GM21576 (cell line): Measurements from ENCODE around the gene ZNRF3.

Experiments
- ATAC-seq: cut with Tn5 transposase; IDR thresholded peaks from one replicate; pipeline ENCODE4 v1.9.1; 2021; ENCODE audit warnings: mild to moderate bottlenecking, moderate library complexity; ENCODE audit not compliant: unreplicated experiment

ZNRF3 gene

DNA sequence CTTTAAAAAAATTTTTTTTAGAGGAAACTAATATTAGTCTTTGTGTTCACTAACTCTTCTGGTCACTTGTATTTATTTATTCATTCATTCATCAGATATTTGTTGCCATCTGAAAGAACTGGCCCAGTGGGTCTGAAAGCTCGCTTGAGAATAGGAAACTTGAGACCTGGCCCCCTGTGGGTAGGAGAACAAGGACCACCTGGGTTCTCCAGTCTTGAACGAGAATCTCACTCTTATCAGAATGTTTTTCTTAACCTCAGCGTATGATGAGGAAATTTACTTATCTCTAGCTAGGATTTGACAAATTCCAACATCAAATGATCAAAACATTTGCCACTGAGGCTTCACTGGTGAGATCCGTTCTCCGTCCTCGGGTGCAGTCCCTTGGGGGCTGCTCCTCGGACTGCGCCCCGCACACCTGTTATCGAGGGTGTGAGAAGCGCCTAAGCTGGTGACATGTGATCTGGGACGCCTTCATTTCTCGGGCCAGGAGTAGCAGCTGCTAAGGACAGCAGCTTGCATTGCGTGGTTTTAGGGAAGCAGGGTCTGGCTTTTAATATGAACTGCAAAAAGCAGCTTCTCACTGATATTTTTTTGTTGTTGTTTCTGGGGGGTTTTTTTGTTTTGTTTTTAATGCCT, 171.9 kb downstream of the ZNRF3 start:
- no peak for ATAC-seq

DNA sequence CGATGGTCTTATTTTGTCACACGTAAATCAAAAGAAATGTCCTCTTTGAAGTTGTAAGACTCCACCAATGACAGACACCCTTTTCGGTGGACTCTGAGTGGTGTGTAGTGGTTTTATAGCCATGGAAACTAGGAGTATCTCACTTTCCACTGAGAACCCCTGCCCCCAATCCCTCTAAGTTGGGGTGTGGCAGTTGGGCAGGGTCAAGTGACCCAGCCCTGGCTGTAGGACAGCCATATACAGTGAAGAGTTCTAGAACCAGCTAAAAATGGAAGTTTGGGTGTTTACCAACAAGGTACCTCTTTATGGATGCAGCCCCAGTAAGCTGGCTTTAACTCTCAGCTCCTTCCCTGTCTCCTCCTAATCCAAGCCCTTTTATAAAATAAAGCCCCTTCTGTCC, 173.1 kb downstream of the ZNRF3 start:
- ATAC-seq: no peak

DNA sequence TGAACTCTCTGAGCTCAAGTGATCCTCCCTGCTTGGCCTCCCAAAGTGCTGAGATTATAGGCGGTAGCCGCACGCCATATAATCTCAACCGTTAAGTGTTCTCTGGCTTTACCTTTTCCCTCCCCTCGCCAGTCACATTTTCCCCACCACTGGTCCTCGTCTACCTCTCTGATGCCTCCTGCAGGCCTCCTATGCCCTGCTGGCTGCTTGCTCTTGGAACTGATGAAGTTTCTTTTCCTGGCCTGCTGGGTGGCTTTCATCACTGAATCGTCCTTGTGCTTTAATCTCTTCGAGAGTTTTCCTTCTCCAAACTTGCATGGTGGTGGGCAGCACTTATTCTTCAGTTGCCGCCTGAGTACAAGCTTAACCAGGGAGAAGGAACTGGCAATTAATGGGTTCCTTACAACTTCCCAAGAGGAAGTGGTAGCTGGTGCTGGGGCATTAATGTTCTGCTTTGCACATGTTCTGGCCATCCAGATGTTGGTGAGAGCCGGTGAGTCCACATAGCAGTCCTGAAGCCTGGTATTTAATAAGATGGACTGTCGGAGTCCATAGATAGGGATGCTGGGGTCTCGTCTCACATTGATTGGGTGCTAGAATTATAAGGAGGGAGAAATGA, 177.0 kb downstream of the ZNRF3 start:
- ATAC-seq: no peak

DNA sequence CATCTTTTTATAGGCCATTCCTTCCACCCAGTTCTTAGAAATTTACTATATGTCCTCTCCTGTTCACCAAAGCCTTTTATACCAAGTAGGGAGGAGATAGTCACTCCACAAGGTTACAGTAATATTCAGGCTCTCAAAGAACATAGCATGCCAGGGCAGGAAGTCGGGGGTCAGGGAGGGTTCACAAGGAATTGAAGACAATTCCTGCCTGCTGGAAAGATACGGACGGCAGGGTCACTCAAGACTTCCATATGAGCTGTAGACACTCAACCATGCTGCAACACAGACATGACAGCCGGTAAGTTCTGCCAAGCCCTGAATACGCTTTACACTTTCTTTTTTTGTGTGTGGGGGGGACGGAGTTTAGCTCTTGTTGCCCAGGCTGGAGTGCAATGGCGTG, 177.6 kb downstream of the ZNRF3 start:
- no peak for ATAC-seq

DNA sequence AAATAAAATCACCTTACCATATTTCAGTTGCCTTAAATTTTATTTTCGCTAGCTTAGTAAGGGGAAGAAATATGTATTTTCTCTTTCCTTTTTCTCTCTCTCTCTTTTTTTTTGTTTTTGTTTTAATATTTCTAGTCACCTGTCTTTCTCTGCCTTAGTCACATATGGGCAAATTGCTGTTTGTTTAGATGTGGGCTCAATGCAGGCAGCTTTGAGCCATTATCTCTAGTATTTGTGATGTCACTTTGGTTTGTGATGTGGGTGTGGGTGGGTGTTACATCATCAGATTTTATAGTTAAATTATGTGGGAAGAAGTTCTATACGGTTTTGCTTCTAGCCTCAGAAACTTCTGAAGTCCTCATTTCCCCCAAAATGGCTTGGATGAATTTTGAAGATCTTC, 178.4 kb downstream of the ZNRF3 start, which contains the start of gene C22orf31:
Gene C22orf31, minus strand, starts transcription at position 59 of the 400 bp plus-strand sequence. Its CDS starts 39 bp downstream, at position 20.
- ATAC-seq: no peak

DNA sequence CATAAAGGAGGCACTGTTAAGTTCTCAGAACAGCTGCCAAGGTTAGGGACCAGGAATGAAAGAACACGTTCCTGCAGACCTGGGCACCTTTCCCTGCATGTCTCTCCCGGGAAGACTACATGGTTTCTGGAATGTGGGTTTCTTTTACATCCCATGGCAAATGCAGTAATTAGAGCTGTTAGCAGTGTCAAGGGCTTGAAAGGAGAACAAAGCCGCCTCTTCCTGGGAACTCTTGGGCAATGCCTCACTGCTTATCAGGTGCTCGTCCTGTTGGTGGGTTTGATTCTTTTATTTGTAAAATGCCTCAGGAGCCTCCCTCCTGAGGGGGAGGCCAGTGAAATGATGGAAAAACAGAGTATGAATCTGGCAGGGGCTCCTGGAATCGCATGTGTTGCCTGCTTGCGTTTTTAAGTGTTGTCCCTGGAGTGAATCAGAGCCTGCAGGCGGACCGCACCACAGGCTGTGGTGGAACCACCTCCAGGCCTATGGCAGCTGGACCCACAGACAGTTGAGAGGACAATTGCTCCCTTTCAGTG, 179.0 kb downstream of the ZNRF3 start:
- ATAC-seq: no peak

DNA sequence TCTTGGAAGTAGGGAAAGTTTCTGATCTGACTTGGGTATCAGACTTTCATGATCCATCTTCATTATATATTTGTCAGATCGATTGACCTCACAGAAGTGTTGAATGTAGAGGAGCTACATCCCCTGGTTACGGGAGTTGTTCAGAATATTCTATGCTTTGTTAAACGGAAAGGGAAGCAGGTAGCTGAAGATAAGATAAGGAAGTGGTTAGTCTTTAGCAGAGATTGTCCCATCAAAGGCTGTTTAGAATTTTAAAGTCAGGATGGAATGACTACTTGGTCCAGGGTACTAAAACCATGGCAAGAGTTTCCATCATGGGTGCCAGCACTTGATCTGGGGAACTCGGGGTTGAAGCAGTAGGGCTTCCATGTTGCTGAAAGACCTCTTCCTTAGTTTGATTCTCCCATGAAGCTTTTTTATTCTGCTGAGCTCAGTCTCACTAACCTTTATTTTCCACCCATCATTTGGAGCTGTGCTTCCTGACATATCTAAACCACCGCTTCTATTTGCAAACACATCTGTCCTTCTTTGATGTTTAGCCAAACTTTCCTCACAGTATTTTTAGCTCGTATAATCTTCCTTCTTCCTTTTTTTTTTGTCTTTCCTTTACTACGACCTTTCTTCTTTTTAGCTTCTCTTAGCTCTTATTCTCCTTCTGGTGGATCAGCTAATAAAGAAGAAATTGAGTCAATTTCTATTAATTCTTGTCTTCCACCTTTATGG, 182.3 kb downstream of the ZNRF3 start:
- ATAC-seq: no peak

DNA sequence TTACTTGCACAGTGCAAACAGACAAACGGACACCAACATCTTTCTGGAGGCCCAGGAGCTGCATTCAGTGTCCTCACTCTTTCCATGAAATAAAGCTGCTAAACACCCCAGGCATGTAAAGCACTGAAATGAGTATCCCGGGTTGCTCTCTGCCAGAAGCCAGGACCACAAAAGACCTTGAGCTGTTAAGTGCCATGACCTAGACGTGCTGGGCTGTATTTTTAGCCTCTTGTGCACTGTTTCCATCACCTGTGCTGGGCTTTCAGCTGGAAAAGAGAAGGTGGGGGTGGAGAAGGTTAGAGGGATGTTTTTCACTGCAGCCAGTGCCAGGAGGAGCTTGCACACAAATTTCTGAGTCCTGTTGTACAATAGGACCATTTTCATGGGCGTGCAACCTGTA, 186.1 kb downstream of the ZNRF3 start:
- no peak for ATAC-seq

DNA sequence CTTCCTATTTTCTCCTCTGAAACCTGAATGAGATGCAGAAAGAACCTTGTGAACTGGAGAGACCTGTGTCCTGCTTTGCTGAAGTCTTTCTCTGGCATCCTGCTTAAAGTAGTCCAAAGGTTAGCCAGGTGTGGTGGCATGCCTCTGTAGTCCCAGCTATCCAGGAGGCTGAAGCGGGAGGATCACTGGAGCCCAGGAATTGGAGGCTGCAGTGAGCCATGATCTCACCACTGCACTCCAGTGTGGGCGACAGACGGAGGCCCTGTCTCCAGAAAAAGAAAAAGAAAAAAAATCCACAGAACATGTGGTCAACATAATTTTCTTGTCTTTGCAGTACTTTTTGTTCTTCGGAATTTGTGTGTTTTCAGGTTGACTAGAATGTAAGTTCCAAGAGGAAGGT, 187.1 kb downstream of the ZNRF3 start:
- no peak for ATAC-seq

DNA sequence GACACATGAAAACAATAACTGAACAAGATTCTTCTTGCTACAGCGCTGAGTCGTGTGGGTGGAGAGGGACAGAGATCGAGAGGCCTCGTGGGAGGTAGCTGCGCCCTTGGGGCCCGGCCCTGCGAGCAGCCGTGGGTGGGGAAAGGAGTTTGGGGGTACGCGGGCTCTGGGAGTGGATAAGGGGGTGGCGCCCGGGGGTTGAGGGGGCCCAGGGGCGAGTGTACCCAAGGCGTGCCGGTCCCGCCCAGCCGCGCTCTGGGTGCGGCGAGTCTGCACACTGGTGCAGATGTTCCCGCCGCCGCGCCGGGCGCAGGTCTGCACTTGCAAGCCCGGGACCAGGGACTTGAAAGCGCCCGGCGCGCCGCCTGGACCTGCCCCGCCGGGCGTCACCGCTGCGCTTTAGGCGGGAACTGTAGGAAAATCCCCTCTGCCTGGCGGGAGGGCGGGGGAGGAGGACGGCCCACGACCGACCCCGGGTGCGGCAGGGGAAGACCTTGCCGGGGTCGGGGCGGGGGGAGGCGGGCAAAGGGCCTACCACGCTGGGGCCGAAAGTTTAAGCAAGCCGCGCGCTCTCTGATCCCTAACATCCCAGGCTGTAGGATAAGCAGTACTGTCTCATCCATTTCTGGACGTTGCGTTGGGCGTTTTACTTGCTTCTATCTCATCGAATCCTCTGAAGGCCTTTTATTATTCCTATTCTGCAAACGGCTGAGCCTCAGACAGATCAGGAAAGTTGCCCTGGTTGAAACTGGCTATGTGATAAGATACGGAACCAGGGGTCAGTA, 188.1 kb downstream of the ZNRF3 start:
- no peak for ATAC-seq

DNA sequence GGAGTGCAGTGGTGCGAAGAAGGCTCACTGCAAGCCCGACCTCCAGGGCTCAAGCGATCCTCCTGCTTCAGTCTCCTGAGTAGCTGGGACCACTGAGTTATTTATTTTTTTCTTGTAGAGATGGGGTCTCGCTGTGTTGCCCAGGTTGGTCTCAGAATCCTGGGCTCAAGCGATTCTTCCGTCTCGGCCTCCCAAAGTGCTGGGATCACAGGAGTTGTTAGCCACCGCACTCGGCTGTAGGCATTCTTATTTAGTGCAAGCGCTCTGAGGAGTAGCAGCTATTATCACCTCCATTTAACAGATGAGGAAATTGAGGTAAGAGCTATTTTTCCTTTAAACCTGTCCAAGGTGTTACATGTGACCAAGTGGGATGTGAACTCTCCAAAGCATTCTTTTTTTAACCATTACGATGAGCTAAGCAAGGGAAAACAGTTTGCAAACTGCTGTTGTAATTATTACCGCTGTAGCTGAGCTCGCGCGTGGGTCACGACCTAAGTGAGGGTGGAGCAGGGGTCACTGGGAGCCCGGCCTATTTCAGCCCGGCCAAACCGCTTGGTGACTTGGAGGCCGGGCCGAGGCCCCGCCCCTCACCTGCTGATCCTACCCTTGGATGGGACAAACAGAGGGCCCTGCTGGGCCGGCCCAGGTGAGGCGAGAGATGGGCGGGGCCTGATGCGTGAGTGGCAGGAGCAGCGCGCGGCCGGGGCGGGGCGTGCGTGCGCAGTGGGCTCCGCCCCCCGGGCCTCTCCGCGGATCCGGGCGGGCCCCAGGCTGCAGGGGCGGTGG, 189.0 kb downstream of the ZNRF3 start:
- ATAC-seq: peak; percentile 83

DNA sequence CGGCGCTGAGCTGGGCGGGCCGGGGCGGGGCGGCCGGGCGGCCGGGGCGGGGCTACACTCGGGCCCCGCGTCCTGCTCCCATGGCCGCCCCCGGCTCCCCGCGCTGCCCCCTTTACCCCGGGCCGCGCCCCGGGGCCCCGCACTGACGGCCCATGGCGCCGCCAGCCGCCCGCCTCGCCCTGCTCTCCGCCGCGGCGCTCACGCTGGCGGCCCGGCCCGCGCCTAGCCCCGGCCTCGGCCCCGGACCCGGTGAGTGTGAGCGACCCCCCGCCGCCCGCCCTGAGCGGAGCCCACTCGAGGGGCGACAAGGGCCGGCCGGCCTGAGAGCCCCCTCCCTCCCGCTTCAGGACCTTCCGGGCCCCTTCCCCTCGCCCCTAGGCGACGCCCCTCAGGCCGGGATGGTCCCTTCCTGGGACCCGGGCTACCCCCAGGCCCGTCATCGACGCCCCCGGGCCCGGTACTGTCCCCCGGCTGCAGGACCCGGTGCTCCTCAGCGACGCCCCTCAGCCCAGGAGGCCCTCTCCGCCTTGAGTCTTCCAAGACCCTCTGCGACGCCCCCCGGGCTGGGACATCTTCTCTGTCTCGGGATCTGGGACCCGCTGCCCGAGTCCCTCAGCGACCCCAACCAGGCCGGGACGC, 189.7 kb downstream of the ZNRF3 start, which contains the start of gene KREMEN1:
Gene KREMEN1, plus strand, starts transcription at position 57 of the 639 bp plus-strand sequence. Its CDS starts 96 bp downstream, at position 153.
- no peak for ATAC-seq

DNA sequence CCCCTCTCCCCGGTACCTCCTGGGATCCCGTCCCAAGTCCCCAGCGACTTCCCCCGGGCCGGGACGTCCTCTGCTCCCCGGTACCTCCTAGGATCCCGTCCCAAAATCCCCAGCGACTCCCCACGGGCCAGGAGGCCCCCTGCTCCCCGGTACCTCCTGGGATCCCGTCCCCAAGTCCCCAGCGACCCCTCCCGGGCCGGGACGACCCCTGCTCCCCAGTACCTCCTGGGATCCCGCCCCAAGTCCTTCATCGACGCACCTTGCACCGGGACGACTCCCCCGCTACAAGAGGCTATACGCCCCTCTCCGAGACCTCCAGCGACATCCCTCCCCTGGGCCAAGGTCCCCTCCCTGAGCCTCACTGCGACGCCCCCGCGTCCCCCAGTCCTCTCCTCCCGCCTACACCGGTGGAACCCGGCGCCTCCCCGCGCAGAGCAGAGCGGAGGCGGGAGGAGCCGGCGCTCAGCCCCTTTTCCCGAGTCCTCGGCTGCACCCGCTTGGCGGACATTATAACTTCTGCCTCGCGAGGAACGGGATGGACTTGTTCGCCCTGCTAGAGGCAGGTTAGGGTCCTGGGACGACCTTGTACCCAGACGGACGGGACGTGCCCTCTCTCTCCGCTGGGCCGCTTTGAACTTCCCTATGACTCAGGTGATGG, 190.4 kb downstream of the ZNRF3 start:
- no peak for ATAC-seq

DNA sequence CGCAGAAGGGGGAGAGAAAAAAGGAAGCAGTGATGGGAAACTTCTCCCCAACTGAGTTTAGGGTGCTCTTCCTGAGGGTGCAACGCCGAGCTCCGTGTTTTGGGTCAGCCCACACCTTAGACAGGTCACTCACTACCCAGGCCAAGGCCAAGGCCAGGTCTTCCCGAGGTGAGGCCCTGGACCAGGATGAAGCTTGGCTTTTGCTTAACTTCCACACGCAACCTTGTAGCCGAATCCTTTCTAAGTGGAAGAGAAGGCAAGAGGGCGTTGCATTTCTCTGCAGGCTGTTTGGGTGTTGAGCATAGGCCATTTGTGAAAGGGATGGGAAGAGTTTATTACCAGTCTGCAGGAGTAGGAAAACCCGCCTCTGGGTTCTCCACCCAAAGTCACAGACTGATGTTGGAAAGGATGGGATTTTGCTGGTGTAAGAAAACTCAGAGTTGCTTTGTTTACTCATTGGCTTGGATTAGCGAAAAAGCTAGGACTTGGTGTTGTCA, 191.0 kb downstream of the ZNRF3 start:
- no peak for ATAC-seq

DNA sequence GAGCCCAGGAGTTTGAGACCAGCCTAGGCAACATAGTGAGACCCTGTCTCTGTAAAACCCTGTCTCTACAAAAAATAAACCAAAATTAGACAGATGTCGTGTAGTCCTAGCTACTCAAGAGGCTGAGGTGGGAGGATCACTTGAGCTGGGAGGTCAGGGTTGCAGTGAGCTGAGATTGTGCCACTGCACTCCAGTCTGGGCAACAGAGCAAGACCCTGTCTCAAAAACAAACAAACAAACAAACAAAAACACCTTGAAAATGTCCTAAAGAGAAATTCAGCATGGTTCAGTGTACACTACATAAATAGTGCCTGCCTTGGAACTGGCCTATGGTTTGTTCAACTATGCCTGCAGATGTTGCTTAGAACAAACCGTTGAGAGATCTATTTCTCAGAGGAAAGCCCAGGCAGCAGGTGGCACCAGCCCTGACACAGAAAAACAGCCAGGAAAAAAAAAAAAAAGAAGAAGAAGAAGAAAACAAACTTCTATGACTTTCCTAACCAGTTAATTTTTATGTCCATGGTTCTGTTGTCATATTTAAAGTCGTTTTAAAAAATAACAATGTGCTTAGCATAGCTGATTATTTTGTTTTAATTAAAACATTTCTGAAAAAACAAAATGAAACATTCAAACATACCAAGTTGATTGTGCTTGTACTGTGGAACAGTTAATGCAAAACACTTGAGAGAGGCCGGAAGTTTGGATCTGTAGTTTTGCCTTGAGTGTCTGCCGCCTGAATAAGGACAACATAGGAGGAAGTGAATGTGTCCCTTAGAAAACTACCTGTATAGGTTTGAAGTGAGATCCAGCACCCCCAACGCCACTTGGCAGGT, 194.9 kb downstream of the ZNRF3 start:
- ATAC-seq: no peak

DNA sequence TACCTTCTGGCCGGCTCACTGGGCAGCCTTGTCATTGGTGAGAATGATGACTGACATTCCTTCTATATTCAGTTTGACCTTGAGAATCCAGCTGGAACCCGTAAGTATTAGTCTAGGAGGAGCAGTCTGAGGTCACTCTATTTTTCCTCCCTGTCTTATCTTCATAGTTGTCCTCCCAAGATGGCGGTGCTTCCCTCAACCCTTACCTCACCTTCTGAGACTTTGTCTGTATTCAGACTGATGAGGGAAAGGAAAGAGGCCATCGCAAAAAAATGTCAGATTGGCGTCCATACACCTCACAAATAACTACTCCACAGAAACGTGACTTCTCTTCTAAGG, 195.5 kb downstream of the ZNRF3 start:
- ATAC-seq: no peak

DNA sequence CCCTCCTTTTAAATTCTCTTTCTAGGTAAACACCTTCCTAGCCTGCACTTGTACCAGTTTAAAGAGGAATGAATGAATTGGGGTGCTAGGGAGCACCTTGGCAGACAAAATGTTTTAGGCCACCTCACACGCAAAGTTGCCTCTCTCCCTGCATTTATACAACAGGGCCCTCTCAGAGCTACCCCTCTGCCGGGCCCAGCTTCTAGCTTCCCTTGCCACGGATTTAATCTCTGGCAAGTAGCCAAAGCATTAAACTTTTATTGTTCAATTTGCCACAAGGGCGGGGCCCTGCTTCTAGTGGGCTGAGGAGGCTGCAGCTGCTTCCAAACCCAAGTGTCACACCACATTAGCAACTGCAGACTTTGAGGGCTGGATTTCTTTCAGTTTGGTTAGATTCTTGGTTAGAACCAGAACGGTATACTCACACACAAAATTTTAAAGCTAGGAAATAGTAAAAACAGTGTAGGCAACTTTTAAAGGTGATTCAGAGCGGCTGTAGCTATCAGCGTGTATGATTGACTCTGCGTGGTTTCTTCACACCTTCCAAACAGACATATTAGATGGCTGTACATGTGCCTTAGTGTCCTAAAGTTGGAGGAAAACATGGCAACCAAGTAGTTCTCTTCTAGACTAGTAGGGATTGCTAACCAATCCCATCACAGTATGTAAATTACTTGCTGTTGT, 196.0 kb downstream of the ZNRF3 start:
- ATAC-seq: no peak
